NCI-H1092 (cell line): ENCODE measurements around the gene INF2.
A peak's percentile ranks its signal among the peaks of the same experiment; 100 is the strongest.

Experiments
- DNase-seq: peaks from one replicate; lab custom pipeline; 2025; lab: John Stamatoyannopoulos, UW

The INF2 gene

DNA sequence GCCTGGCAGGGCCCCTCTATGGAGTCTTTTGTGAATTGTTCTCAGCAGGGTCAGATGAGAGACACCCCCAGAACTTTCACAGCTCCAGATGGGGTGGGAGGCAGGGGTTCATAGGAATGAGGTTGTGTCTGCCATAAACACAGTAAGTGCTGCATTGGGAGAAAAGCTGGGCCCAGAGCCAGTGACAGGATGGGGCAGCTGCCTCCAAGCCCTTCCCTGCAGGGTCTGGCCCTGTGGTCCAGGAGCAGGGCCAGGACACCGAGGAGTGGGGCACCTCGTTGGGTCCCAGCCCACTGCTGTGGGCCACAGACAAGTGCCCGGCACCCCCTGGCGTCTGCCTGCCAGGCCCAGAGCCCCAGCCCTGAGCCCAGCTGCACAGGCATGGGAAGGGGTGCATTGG, 13.3 kb downstream of the INF2 start:
- no peak for DNase-seq

GRCh38 chr14:104703269-104703668, 13.9 kb downstream of the INF2 start:
- DNase-seq, result no peak

DNA sequence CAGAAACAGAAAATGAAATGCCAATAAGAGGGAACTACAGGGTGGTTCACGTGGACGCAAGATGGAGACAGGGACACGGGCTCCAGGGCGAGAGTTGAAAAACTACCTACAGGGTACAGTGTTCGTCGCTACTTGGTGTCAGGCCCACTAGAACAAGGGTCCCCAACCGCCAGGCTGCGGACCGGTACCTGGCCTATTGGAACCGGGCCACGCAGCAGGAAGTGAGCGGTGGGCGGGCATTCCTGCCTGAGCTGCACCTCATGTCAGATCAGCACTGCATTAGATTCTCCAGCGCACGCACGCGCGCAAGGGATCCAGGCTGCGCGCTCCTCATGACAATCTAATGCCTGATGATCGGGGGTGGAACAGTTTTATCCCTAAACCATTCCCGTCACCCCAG, 14.8 kb downstream of the INF2 start:
- DNase-seq, result no peak

GRCh38 chr14:104705340-104706047, 16.1 kb downstream of the INF2 start:
- DNase-seq, result no peak

GRCh38 chr14:104706733-104707607, 17.6 kb downstream of the INF2 start:
- DNase-seq, result no peak

- DNase-seq, result no peak
These were observed 18.5 kb downstream of the INF2 start for GRCh38 chr14:104707608-104708595.

DNA sequence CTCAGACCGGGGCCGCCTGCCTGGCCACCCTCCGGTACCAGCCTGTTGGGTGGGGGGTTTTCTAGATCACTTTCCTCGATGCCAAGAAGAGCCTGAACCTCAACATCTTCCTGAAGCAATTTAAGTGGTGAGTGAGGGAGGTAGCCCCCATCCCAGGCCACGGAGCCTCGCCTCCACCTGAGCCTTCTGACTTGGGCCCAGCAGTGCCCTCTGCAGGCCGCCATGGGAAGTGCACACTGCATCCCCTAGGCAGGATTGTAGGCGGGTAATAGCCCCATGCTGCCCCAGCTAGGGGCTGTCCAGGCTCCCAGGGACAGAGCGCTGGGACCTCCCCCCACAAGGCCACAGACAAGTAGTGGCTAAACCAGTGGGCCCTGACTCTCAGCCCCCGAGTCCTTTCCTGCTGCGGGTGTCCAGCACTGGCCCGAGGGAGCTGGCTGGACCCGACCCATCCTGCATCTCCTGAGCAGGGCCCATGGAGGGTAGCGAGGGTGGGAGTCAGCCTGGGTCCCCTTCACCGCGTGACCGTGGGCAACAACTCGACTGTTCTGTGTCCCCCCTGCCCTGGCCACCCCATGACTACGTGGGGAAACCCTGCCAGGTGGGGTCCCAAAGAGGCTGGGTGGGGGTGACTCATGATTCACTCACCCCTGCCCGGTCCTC, 19.3 kb downstream of the INF2 start:
- peak; percentile 30 for DNase-seq

GRCh38 chr14:104709387-104710039, 20.1 kb downstream of the INF2 start:
- no peak for DNase-seq

- no peak for DNase-seq
These were observed 20.8 kb downstream of the INF2 start for GRCh38 chr14:104710071-104710735.

DNA sequence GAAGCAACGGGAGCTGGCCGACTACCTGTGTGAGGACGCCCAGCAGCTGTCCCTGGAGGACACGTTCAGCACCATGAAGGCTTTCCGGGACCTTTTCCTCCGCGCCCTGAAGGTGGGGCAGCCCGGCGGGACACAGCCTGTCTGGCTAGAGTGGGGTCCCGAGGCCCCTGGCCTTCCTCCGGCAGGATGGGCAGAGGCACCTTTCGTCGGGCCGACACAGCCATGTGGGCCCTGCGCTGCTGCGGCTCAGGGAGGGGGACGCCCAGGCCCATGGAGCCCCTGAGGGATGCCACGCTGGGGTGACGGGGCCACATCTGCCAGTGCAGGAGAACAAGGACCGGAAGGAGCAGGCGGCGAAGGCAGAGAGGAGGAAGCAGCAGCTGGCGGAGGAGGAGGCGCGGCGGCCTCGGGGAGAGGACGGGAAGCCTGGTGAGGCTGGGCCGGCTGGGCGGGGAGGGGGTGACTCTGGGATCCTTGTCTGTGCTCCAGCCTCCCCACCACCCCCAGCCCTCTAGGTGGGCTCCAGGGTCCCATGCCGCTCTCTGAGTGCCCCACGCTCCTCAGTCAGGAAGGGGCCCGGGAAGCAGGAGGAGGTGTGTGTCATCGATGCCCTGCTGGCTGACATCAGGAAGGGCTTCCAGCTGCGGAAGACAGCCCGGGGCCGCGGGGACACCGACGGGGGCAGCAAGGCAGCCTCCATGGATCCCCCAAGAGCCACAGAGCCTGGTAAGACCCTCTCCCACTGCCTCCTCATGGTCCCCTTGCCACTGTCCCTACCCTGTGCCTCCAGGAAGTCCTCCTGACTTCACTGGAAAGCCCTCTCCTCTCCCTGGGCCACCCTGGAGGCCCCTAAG, 23.7 kb downstream of the INF2 start:
- no peak for DNase-seq

- no peak for DNase-seq
These were observed 24.6 kb downstream of the INF2 start for GRCh38 chr14:104714066-104714465.

GRCh38 chr14:104714681-104715080, 25.3 kb downstream of the INF2 start:
- DNase-seq, result no peak

- no peak for DNase-seq
These were observed 26.0 kb downstream of the INF2 start for GRCh38 chr14:104715416-104715815.

DNA sequence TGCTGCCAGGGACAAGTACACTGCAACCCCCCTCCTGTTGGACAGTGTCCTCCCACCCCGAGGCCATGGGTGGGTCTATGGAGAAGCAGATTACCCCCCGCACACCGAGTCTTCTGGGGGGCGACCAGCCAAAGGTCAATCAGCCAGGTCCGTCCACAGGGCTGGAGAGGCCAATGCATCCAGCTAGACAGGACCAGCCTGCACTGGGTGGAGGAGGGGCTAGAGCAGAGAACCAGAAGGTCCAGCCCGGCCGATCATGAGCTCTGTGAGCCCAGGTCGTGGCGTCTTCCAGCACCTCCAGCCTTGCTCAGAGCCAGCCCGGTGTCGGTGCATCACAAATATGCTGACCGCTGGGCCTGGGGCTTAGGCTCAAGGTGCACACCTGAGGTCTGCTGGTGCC, 26.5 kb downstream of the INF2 start:
- no peak for DNase-seq

DNA sequence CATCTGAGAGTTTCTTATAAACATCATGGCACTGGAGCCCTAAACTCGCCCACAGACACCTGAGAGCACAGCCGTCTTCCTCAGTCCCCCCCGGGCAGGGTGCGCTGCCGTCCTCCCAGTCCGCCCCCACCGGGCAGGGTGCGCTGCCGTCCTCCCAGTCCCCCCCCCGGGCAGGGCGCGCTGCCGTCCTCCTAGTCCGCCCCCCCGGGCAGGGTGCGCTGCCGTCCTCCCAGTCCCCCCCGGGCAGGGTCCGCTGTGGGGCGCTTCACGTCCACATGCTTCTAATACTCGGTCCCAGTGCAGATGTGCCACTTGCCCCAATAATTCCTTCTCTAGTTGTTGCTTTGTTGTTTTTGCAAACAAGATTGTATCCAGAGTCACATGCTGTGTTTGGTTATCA, 27.7 kb downstream of the INF2 start:
- no peak for DNase-seq

DNA sequence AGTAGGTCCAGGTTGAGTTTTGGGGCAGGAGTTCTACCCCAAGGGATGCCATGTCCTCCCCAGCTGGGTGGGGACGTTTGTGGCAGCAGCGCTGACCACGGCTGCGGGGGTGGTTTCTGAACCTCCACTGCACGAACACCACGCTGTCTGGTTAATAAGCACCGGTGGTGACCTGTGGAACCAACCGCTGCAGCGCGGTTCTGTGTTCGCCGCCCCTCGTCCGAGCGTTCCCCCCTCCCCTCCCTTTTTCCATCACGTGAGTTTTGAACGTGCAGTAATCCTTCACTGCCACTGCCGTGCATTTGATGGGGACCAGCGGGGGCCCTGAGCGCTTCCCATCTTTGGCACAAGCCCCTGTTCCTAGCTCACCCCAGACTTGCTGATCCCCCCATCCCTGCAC, 28.2 kb downstream of the INF2 start:
- no peak for DNase-seq

GRCh38 chr14:104718147-104718546, 28.7 kb downstream of the INF2 start:
- no peak for DNase-seq

DNA sequence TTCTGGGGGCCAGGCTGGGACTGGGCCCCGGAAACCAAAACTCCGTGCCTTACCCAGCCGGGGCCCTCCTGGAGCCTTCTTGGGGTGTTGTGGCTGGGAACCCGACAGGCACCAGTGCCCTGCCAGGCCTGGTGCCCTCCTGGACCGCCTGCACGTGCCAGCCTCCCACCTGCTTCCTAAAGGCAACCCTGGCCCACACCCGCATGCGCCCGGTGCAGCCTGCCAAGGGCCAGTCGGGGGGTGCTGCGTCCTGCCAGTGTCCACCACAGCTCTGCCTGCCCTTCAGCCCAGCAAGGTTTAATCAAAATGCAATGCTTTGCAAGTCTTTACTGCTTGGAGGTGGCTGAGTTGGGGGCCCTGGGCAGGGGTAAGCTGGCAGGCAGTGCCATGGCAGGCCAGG, 29.5 kb downstream of the INF2 start:
- DNase-seq, result no peak

- DNase-seq, result no peak
These were observed 29.9 kb downstream of the INF2 start for GRCh38 chr14:104719343-104719742.
